HepG2 (cell line): ENCODE measurements around the gene DDR2.

Experiments
- CBX1 ChIP-seq: IDR thresholded peaks from one replicate; pipeline ENCODE4 v1.6.1; 2016; ENCODE audit warnings: antibody characterized with exemption, low read depth
- EP300 ChIP-seq, 3 experiments: sonication (generic) in 1 of 3; formaldehyde crosslinking in 1 of 3; IDR thresholded peaks; 2 replicates each; pipeline versions ENCODE4 v1.5.1 to v1.6.1; 2011 to 2020; ENCODE audit warnings: low read depth in 2 of 3, low read length in 2 of 3, borderline replicate concordance in 1 of 3, improper control_type of control experiment in 1 of 3, mild to moderate bottlenecking in 1 of 3, missing genetic modification reagents in 1 of 3, moderate library complexity in 1 of 3
- JUNB ChIP-seq: sonication (generic); formaldehyde crosslinking; IDR thresholded peaks from 2 replicates; pipeline ENCODE4 v1.8.0; 2022; ENCODE audit warnings: missing genetic modification reagents, mild to moderate bottlenecking, borderline replicate concordance
- KLF11 ChIP-seq: IDR thresholded peaks from 2 replicates; pipeline ENCODE4 v1.6.1; 2016; ENCODE audit warnings: missing compliant biosample characterization
- POLR2A ChIP-seq, 2 experiments: IDR thresholded peaks; 2 replicates each; pipeline ENCODE4 v1.6.1; 2011; ENCODE audit warnings: low read depth in 2 of 2, low read length in 2 of 2, mild to moderate bottlenecking in 1 of 2, moderate library complexity in 1 of 2; ENCODE audit not compliant: insufficient read depth in 1 of 2
- SMAD1 ChIP-seq: sonication (generic); formaldehyde crosslinking; IDR thresholded peaks from 2 replicates; pipeline ENCODE4 v1.4.0; 2020; ENCODE audit warnings: missing genetic modification reagents, low read depth, mild to moderate bottlenecking, borderline replicate concordance
- ZNF207 ChIP-seq: fragments of 450-650 bp; IDR thresholded peaks from 2 replicates; pipeline ENCODE4 v1.6.1; 2016; ENCODE audit warnings: antibody characterized with exemption, borderline replicate concordance
- ZNF30 ChIP-seq: sonication (generic); formaldehyde crosslinking; IDR thresholded peaks from 2 replicates; pipeline ENCODE4 v1.5.0; 2020; ENCODE audit warnings: mild to moderate bottlenecking, missing genetic modification reagents
- ZNF543 ChIP-seq: sonication (generic); formaldehyde crosslinking; IDR thresholded peaks from 2 replicates; pipeline ENCODE4 v1.4.0; 2020; ENCODE audit warnings: mild to moderate bottlenecking, missing genetic modification reagents
- ZNF670 ChIP-seq: sonication (generic); formaldehyde crosslinking; IDR thresholded peaks from 2 replicates; pipeline ENCODE4 v1.8.0; 2022; ENCODE audit warnings: mild to moderate bottlenecking, missing genetic modification reagents, borderline replicate concordance
- TF ChIP-seq, protein P1 (sequence below): sonication (generic); formaldehyde crosslinking; conservative IDR thresholded peaks from 2 replicates; pipeline ENCODE4 v1.4.0; 2020; ENCODE audit warnings: missing genetic modification reagents
- TF ChIP-seq, protein P2 (sequence below): sonication (generic); formaldehyde crosslinking; IDR thresholded peaks from 2 replicates; pipeline ENCODE4 v1.5.0; 2020; ENCODE audit warnings: mild to moderate bottlenecking, missing genetic modification reagents, moderate library complexity

GRCh38 chr1:162677607-162678371, 45.5 kb downstream of the DDR2 start:
- TF ChIP-seq ZNF30 (no peak), CBX1 (no peak), JUNB (CRISPR knock-in tag) (no peak), ZNF543 (CRISPR knock-in tag) (no peak), ZNF670 (no peak), EP300 (IDR thresholded peaks at IDR 0.05; ENCODE audit: low read depth in 2 of 2, low read length in 2 of 2) (no peak), EP300 (CRISPR knock-in tag; IDR thresholded peaks at IDR 0.05; ENCODE audit: borderline replicate concordance) (no peak), POLR2A (IDR thresholded peaks at IDR 0.05; ENCODE audit: insufficient read depth in 1 of 2, low read depth in 2 of 2, low read length in 2 of 2) (no peak), KLF11 (CRISPR knock-in tag) (no peak), ZNF207 (no peak), SMAD1 (CRISPR knock-in tag) (no peak)
- TF ChIP-seq, protein P1, sequence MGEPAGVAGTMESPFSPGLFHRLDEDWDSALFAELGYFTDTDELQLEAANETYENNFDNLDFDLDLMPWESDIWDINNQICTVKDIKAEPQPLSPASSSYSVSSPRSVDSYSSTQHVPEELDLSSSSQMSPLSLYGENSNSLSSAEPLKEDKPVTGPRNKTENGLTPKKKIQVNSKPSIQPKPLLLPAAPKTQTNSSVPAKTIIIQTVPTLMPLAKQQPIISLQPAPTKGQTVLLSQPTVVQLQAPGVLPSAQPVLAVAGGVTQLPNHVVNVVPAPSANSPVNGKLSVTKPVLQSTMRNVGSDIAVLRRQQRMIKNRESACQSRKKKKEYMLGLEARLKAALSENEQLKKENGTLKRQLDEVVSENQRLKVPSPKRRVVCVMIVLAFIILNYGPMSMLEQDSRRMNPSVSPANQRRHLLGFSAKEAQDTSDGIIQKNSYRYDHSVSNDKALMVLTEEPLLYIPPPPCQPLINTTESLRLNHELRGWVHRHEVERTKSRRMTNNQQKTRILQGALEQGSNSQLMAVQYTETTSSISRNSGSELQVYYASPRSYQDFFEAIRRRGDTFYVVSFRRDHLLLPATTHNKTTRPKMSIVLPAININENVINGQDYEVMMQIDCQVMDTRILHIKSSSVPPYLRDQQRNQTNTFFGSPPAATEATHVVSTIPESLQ (CRISPR knock-in tag) = no peak
- TF ChIP-seq, protein P2, sequence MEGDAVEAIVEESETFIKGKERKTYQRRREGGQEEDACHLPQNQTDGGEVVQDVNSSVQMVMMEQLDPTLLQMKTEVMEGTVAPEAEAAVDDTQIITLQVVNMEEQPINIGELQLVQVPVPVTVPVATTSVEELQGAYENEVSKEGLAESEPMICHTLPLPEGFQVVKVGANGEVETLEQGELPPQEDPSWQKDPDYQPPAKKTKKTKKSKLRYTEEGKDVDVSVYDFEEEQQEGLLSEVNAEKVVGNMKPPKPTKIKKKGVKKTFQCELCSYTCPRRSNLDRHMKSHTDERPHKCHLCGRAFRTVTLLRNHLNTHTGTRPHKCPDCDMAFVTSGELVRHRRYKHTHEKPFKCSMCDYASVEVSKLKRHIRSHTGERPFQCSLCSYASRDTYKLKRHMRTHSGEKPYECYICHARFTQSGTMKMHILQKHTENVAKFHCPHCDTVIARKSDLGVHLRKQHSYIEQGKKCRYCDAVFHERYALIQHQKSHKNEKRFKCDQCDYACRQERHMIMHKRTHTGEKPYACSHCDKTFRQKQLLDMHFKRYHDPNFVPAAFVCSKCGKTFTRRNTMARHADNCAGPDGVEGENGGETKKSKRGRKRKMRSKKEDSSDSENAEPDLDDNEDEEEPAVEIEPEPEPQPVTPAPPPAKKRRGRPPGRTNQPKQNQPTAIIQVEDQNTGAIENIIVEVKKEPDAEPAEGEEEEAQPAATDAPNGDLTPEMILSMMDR (CRISPR knock-in tag) = no peak
